MG63 (cell line): ENCODE data around the gene FBLN1. TPM values are rescaled to one million over a fixed set of nuclear protein-coding genes. Genes with fewer than 3 reads are reported as not detected.

Source experiments
- DNase-seq: peaks from one replicate; pipeline ENCODE4 v3.0.0-alpha.2; 2020
- H3K27me3 ChIP-seq: fragments of 250-450 bp; sonication (Bioruptor Pico); 2 replicates; pipeline ENCODE4 v1.5.1; 2020; ENCODE audit warnings: mild to moderate bottlenecking, moderate library complexity
- H3K36me3 ChIP-seq: fragments of 250-450 bp; sonication (Bioruptor Pico); 2 replicates; pipeline ENCODE4 v1.5.1; 2020; ENCODE audit warnings: mild to moderate bottlenecking, moderate library complexity
- H3K4me3 ChIP-seq: fragments of 250-450 bp; sonication (Bioruptor Pico); 2 replicates; pipeline ENCODE4 v1.5.1; 2020; ENCODE audit warnings: mild to moderate bottlenecking, moderate library complexity
- H3K9me3 ChIP-seq: fragments of 250-450 bp; sonication (Bioruptor Pico); 2 replicates; pipeline ENCODE4 v1.5.1; 2020; ENCODE audit warnings: mild to moderate bottlenecking, moderate library complexity
- total RNA-seq: library from RNA; depleted of rRNA; stranded (reverse); fragments of >200 nt; shearing (Covaris generic); gene quantifications from 2 replicates; pipeline ENCODE4 v1.2.3, GENCODE V29; 2014; ENCODE audit warnings: low replicate concordance

The FBLN1 gene
- total RNA-seq, 1 experiment from 2014 or later: 42.9 TPM

DNA sequence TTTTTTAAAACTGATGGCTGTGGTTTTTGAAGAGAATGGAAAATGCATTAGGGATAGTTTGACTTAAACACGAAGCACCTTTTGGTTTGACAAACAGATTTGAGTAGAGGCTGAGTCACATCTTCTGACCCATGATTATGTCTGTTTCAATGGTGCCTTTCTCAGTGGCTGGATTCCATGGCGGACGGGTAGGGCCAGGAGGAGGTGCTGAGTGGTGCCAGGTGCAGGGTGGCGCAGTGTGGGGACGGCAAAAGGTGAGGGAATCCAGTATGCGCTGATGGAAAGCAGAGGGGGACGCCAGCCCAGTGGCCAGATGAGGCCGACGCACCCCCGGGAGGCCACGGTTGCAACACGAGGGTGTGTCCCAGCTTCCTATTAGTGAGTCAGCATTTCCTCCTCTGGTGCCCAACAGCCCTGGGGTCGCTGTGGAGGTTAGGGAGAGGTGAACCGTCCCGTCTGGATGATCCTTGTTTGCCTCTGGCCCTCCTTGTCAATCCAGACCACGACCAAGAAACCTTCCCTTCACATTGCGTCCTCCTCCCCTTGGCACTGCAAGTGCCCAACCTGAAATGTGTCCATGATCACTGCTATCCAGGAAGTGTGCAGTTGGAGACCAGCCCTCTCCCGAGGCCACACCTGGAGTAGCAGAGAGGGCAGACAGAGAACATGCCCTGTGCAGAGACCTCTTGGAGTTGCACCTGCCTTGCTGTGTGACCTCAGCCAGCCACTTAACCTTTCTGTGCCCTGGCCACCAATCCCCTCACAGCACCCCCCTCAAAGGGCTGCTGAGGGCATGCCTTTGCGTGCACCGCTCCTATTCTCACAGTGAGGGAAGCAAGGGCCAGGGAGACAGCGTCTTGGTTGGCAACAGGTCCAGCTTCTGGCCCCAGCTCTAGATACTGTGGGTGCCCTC lies 136.4 kb downstream of the FBLN1 start:
- peak; percentile 83 for DNase-seq

DNA sequence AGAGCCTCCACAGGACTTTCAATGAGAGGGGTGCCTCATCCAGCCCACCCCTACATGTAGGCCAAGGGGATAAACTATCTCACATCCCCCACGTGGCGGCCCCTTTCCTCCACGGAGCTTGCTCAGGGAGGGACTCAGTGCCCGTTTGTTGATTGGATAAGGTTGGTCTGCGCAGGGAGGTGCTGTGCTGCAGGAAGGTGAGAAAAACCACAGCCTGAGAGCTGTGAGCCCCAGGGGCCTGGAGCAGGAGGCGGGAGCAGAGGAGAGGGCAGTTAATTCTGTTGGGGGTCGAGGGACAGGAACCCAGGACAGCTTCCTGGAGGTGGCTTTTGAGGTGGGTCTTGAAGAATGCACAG lies 137.0 kb downstream of the FBLN1 start:
- no peak for DNase-seq
- Histone ChIP-seq H3K9me3 (no peaks in the 10 kb centered on the region), H3K27me3 (no peaks in the 10 kb centered on the region), H3K4me3 (no peak overlapping the region), H3K36me3 (no peaks in the 10 kb centered on the region)

More for the DNA sequence above, 136.4 kb downstream of the FBLN1 start:
- 0 out of 2 replicates have a peak overlapping the region, but pooled peaks have one; percentile 2 for H3K4me3 ChIP-seq
- H3K27me3 ChIP-seq: no peaks in the 10 kb centered on the region
- no peaks in the 10 kb centered on the region for H3K36me3 ChIP-seq
- no peaks in the 10 kb centered on the region for H3K9me3 ChIP-seq

DNA sequence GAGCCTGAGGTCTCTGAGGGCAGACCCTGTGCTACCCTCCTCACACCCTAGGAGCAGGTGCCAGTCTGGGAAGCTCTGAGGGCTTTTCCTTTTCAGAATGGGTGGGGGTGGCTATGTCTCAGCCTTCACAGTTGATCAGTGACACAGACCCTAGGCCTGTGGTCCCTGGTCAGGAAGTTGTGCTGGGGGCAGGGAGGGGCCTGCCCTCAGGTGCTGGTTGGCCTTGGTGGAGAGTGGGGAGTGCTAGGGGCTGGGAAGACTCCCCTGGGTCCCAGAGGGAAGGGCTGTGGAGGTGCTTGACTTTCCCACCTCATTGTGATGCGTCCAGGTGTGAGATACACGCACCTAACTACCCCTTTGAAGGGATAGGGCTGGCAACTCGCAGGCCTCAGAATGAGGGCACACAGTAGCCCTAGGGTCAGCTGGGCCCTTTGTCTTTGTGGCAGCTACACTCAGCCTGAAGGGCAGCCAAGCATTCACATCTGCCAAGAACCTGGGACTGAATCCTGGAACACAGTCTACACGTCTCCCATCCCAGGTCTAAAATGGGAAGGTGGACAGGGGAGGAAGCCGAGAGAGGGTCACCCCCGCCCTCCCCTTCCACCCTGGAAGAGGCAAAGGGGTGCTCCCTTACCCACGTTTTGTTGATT lies 137.7 kb downstream of the FBLN1 start:
- Histone ChIP-seq H3K4me3 (no peak overlapping the region), H3K9me3 (no peaks in the 10 kb centered on the region), H3K27me3 (no peaks in the 10 kb centered on the region), H3K36me3 (no peaks in the 10 kb centered on the region)
- DNase-seq: no peak

DNA sequence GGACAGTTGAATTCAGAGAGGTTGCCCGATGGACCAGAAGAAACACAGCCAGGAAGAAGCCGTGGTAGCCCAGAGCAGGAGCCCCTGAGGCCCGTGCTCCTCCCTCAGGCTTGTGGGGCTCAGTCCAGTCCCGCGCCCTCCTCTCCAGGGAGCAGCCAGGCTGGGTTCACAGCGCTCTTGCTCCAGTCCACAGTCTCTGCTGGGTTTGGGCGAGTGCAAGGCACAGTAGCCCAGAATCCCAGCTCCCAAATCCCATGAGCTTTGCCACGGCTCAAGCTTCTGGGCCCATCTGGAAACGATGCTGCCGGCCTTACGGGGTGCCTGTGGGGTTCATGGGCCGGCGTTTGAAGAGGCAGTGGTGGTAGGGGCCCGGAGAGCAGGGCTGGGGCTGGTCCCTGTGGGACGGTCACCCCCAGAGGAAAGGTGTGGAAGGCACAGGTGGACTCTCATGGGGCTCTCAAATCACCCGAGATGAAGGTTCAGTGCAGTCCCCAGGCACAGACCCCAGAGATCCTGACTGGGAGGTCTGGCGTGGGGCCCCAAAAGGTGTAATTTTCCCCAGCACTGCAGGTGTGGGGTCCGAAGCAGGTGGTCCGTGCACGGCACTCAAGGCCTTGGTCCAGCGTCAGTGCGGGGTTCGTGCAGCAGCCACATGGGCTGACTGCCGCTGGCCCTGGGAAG lies 138.4 kb downstream of the FBLN1 start:
- Histone ChIP-seq H3K4me3 (no peak overlapping the region), H3K36me3 (no peaks in the 10 kb centered on the region), H3K27me3 (no peaks in the 10 kb centered on the region), H3K9me3 (no peaks in the 10 kb centered on the region)
- no peak for DNase-seq

DNA sequence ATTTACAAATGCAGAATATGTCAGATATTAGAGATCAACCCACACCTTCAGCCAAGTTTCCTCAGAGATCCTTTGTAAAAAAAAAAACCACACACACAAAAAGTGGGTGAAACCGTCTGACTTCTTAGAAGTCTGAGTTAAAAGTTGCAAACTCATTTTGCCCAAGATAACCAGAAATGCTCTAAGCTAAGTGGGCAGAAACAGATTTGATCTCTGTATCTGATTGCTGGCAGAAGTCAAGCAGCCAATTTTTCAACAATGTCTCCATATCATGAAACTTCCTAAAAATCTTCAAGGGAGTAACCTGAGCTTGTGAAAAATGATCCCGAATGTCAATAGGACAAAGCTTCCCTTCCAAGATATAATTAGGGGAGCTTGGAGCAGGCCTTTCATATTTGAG lies 140.3 kb downstream of the FBLN1 start:
- Histone ChIP-seq H3K36me3 (no peaks in the 10 kb centered on the region), H3K4me3 (no peak overlapping the region), H3K27me3 (no peaks in the 10 kb centered on the region), H3K9me3 (no peaks in the 10 kb centered on the region)
- DNase-seq: no peak

DNA sequence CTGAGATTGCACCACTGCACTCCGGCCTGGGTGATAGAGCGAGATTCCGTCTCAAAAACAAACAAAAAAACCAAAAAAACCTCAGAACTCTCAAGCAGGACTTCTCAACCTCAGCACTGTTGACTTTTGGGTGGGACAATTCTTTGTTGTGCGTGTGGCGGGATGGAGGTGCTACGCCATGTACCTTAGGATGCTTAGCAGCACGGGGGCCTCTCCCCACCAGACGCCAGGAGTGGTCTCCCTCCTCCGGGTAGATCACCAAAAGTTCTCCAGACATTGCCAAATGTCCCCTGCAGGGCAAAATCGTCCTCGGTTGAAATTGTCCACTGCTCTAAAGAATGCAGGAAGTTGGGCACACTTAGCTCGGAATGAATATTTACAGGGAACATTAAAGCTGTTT lies 142.0 kb downstream of the FBLN1 start:
- H3K36me3 ChIP-seq: no peaks in the 10 kb centered on the region
- H3K27me3 ChIP-seq: no peaks in the 10 kb centered on the region
- no peaks in the 10 kb centered on the region for H3K9me3 ChIP-seq
- no peak for DNase-seq
- no peak overlapping the region for H3K4me3 ChIP-seq

DNA sequence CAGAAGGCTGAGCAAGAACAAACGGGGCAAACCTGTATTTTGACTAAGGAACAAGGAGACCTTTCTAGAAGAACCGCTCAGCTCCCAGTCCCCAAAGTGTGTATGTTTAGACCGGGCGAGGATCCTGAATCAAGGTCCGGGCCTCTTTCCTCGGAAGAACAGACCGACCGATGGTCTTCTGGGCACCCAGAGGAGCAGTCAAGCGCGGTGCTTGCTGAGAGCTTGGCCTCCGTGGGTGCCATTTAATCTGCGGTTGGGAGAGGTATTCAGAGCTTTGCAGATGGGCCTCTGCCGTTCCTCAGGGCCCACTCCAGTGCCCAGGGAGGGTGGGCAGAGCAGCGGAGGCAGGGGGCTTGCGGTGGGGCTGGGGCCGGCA lies 142.5 kb downstream of the FBLN1 start:
- Histone ChIP-seq H3K27me3 (no peaks in the 10 kb centered on the region), H3K36me3 (no peaks in the 10 kb centered on the region), H3K9me3 (no peaks in the 10 kb centered on the region), H3K4me3 (no peak overlapping the region)
- DNase-seq: no peak

DNA sequence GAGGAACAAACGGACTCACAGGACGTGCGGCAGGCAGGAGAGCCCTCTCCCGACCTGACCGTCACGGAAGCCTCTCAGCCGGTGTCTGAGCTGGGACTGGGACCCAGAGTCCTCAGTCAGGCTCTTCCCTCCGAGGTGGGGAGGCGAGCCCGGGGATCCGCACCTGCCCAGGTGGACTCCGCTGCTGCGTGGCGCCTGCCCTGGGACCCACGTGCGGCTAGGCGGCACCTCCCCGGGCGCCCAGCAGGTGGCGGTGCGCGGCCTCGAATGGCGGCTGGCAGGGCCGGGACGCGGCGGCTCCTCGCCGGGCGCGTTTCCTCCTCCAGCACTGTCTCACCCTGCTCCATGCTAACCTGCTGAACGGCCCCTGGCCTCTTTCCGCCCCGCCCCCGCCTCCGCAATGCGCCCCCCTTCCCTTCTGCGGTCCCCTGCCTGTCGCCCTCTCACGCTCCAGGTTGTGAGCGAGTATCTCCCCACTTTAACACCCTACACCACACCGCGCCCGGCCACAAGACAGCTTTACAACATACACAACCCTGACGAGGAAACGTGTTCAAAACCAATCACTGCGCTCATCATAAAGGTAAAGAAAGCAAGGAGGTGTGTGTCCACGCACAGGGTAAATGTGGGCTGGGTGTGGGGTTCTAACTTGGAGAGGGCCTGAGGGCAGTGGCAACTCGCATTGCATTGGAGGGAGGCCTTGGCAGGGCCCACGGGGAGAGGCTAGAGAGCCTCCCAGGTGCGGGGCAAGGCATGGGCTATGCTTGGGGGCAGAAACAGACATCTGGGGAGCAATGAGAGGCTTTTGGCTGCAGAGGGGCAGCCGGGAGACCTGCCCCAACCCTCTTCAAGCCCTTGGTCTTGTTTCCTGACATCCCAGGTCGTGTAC lies 143.1 kb downstream of the FBLN1 start:
- Histone ChIP-seq H3K9me3 (no peaks in the 10 kb centered on the region), H3K36me3 (no peaks in the 10 kb centered on the region), H3K4me3 (no peak overlapping the region), H3K27me3 (no peaks in the 10 kb centered on the region)
- DNase-seq: peak; percentile 68

DNA sequence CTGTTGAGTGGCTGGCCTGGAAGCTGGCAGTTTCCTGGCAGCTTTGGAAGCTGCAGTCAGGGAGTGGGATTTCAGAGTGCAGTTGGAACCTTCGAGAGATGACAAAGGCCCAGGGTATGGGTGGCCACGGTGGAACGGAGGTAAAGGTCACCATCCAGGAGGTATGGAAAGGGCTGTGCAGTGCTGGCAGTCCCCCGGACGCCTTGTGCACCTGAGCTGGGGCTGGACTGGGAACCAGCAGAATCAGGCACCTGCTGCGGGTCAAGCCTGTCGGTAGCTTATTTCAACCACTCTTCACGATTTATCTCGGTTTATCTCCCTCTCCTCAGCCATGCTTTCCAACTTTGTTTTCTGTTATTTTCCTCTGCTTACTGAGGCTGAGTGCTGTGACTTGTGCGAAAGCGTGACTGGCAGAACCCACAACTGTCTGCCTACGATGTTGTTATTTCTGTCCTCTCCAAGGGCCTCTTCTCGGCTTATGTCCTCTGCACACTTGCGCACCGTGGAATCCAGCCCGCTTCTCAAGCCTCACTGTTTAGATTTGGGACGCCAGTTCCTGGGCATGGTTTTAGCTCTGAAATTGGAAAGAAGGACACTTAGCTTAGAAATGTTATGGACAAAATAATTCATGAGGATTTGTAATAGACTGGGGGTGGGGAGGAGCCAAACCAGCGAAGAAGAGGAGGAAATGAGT lies 145.0 kb downstream of the FBLN1 start:
- Histone ChIP-seq H3K4me3 (no peak overlapping the region), H3K27me3 (no peaks in the 10 kb centered on the region), H3K36me3 (no peaks in the 10 kb centered on the region), H3K9me3 (no peaks in the 10 kb centered on the region)
- no peak for DNase-seq

DNA sequence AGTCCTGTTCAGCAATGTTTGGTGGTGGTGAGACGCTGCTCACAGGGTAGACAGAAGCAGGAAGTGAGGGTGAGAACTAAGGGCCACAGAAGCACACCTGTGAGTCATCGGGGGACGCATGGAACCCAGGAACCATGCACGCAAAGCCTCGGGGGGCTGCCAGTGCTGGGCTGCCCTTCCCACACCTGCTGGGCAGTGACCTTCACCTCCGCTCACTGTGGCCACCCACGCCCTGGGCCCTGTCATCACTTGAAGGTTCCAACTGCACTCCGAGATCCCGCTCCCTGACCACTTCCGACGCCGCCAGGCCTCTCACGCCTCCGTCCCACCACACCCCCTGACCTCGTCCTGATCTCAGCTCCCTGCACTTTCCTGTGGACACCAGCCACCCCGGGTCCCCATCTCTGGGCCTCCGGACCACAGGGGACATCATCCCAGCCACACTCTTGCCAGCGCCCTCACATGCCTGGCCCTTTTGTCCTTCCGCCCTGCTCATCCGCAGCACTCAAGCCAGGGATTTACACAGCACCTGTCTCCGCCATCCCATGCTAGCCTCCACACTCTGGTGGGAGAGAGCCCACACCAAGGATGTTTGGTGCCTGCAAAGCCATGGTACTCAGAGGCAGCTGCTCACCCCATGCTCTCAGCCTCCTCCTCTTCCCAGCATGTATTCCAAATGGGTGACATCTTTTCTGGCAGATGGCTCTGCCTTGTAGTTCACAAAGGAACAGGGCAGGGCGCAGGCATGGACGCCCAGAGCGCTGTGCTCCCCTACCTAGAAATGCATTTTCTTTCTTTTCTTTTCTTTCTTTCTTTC lies 145.8 kb downstream of the FBLN1 start:
- H3K4me3 ChIP-seq: no peak overlapping the region
- H3K36me3 ChIP-seq: no peaks in the 10 kb centered on the region
- H3K9me3 ChIP-seq: no peaks in the 10 kb centered on the region
- no peaks in the 10 kb centered on the region for H3K27me3 ChIP-seq
- no peak for DNase-seq

DNA sequence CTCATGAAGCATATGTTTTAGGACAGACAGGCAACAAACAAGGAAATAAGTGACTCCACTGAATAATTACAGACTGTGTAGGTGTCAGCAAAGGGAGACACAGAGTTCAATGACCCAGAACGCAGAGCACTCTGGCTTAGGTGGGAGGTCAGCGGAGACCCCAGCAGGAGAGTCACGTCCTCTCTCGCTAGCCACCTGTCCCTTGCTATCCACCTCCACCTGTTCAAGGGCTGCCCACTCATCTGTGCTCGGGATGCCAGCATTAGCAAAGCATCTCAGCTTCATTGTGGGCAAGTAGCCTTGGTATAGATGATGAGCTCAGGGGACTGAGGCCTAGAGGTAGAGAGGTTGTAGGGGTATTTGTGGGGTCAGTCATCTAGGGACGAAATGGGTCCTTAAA lies 147.1 kb downstream of the FBLN1 start:
- no peaks in the 10 kb centered on the region for H3K36me3 ChIP-seq
- DNase-seq: no peak
- H3K4me3 ChIP-seq: no peak overlapping the region
- no peaks in the 10 kb centered on the region for H3K27me3 ChIP-seq
- H3K9me3 ChIP-seq: no peaks in the 10 kb centered on the region

DNA sequence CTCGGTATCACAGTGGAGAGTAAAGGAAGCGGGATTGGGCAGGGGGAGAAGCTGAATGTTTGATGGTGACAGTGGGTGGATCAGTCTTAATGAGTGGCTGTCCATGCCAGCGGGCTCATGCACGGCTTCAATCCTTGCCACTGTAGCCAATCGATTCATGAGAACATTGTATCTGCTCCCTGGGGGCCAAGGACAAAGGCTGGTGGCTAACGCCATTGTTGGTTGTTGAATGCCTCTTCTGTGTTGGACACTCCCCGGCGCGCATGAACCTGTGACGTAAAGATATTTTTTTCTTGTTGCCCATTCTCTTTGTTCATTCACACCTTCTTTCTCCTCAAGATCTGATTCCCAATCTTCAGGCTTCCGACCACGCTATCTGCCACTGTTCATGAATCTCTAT lies 148.0 kb downstream of the FBLN1 start:
- DNase-seq: no peak
- Histone ChIP-seq H3K9me3 (no peaks in the 10 kb centered on the region), H3K4me3 (no peak overlapping the region), H3K36me3 (no peaks in the 10 kb centered on the region), H3K27me3 (no peaks in the 10 kb centered on the region)
